GM18511 (cell line): ENCODE measurements around the gene SH3GLB2.
"Not testable (repeated sequence)": the region's sequence is repeated elsewhere in the genome, so short reads cannot be mapped to it uniquely, and the experiment has no call there.

Experiments used
- ATAC-seq: cut with Tn5 transposase; IDR thresholded peaks from one replicate; pipeline ENCODE4 v1.9.1; 2021; ENCODE audit warnings: mild to moderate bottlenecking, moderate library complexity; ENCODE audit not compliant: unreplicated experiment

The SH3GLB2 gene

DNA sequence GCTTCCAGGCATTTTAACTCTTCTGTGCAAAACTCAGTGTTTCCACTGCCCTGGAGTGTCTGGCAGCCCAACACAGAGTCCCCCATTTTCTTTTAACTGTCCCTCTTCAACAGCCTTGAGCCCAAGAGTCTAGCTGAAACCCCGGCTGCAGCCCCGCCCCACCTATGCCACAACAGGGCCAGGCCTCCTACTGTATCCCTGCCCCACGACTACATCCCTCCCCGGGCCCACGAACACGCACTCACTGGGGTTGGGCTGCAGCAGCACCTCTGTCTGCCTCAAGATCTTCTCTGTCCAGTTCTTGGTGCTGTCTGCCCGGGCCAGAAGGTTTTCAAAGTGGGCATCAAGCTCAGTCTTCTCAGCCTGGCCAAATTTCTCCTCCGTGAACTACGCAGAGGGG lies 6.1 kb downstream of the SH3GLB2 start:
- ATAC-seq, result no peak

- no peak for ATAC-seq
These were observed 7.0 kb downstream of the SH3GLB2 start for GRCh38 chr9:129021091-129021490.

DNA sequence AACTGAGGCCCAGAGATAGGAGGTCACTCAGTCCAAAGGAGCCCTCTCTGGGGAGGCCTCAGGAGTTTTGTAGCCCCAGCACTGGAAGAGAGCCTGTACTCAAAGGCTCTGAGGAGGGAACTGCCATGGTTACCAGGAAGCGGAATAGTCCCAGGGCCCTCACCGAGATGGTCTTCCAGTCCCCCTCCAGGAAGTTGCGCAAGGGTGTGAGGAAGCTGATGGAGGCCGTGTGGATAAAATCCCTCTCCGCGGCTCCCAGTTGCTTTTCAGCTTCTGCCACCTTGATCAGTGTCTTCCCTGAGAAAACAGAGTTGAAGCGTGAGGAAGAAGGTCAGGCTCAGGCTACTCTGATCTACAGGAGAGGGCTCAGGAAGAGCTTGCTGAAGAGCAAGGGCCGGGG lies 13.5 kb downstream of the SH3GLB2 start:
- no peak for ATAC-seq

DNA sequence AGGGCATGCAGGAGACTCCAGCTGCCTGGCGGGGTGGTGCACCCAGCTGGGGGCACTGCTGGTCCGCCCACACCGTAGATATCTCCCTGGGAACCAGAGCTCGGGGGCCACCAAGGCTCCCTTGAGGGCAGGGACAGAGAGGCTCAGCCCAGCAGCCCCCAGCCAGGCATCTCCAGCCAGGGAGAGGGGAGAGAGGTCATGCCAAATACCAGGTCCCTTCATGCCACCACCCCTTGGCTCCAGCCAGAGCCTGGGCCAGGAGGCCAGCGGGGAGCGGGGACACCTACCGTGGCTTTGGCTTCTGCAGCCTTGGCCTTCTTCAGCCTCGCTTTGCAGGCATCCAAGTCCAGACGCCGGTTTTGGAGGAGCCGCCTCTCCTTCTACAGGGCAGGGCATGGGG lies 14.0 kb downstream of the SH3GLB2 start:
- ATAC-seq, result no peak

GRCh38 chr9:129013674-129014073 lies 14.5 kb downstream of the SH3GLB2 start:
- ATAC-seq, result no peak

DNA sequence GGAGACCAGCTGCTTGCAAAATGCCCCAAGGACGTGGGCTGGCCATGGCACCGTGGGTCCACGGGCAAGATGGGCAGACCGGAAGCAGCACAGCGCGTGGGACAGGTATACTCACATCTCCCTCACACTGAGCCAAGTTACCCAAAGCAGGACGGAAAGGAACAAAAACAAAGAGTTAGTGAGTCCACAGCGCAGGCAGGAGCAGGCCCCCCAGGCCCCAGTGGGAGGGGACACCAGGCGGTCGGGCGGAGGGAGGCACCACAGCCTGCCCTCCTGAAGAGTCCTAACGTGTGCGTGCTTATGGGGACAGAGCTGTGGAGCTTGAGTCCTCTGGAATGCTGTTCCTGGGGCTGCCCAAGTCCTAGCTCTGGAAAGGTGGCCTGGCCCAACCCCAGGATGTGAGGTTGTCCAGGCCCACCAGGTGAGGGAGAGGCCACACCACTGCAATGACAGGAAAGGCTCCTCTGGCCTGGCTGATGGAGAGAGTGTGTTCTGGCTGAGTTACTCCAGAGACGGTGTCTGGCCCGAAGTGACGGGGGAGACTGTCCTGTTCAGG lies 15.2 kb downstream of the SH3GLB2 start:
- no peak for ATAC-seq

DNA sequence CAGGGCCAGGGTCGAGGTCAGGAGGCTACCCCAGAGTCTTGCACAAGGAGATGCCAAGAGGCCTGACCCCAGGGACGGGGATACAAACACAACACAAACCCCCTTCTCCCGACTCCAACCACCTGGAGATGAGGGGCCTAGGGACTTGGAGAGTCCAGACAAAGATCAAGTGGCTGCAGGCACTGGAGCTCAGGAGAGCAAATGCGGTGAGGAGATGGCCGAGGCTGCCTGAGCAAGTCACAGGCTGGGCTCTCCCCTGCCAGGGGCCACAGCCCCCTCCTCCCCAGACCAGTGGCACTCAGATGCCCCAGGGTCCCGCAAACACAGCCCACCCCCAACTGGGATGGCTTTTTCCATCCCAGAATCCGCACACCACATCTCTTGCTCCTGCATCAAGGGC lies 15.8 kb downstream of the SH3GLB2 start:
- no peak for ATAC-seq

GRCh38 chr9:129011761-129012181 lies 16.4 kb downstream of the SH3GLB2 start:
- no peak for ATAC-seq

DNA sequence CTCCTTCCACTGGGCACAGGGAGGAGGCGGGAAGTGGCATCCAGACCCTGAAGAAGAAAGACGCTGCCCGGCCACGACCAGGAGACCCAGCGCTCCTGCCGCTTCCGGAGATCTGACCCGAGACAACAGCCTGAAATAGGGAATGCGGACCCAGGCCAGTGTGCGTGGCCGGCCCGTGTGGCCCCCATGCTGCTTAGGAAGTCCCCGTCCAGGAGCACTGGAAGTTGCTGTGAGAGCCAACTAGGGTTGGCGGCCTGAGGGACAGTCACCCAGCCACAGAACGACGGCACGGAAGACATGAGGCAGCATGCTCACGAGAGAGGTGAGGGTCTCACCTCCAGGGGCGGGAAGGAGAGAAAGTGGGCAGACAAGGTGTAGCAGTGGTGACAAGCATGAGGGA lies 17.0 kb downstream of the SH3GLB2 start:
- no peak for ATAC-seq

GRCh38 chr9:129010267-129010975 lies 17.7 kb downstream of the SH3GLB2 start:
- ATAC-seq, result no peak

- ATAC-seq, result no peak
These were observed 18.5 kb downstream of the SH3GLB2 start for GRCh38 chr9:129009584-129010141.

DNA sequence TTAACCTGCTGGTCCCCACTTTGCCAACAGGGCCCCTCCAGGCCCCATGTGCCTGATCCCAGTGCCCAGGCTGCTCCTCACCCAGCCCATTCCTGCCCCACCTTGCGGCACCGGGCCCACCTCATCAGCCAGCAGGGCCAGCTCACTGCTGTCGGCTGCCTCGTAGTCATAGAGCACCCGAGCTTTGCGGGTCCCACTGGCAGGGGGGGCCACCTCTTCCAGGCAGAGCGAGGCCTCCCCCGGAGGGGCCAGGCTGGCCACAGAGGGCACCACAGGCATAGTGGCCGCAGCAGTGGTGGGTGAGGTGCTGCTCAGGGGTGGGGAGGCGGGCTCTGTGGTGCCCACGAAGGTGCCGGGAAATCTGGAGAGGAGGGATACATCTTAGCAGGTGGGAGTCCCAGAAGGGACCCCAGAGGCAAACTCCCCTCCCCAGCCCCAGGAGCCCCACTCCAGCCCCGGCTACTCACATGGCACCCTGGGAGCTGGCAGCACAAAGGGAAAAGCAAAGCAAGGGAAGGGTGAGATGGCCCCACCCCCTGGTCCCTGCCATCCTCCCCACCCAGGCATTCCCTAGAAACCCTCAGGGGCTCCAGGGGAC lies 19.0 kb downstream of the SH3GLB2 start:
- no peak for ATAC-seq

- ATAC-seq, result no peak
These were observed 19.6 kb downstream of the SH3GLB2 start for GRCh38 chr9:129008469-129008965.

DNA sequence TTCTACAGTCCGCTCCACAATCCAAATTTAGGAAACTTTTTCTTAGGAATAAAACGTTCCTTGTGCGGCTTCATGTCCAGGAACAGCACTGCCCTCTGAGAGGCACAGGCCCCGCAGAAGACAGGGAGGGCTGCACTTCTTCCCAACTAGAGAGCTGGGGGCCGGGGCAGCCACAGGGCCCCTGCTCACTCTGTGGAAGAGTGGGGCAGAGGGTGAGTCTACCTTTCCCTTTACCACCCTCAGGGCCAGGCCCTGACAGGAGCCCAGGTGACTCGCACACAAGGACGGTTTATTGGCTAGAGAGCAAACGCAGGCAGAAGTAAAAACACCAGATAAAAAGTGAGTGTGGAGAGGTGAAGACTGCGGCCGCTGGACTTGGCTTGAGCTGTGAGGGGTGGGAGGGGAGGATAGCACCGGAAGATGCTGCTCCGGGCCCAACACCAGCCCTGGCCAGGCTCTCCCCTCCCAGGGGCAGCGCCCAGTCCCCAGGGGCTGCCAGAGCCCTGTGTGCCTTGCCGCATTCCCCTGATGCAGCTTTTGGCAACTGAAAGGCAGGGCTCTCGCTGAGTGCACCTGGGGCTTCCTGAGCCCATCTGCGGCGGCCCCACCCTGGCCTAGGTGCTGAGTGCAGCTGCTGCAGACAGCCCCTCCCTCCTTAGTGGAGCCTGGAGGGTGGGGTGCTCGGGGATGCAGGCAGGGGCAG lies 20.2 kb downstream of the SH3GLB2 start:
- no peak for ATAC-seq

- ATAC-seq, result no peak
These were observed 20.9 kb downstream of the SH3GLB2 start for GRCh38 chr9:129007035-129007765.

GRCh38 chr9:129006328-129007034 lies 21.6 kb downstream of the SH3GLB2 start:
- ATAC-seq, result no peak

- no peak for ATAC-seq
These were observed 22.7 kb downstream of the SH3GLB2 start for GRCh38 chr9:129005336-129005997.

- ATAC-seq, result not testable (repeated sequence)
These were observed 24.0 kb downstream of the SH3GLB2 start for GRCh38 chr9:129004173-129004572.

- ATAC-seq, result no peak
These were observed 25.1 kb downstream of the SH3GLB2 start for GRCh38 chr9:129002992-129003391.
